Epithelial cell of esophagus (primary cell): ENCODE measurements around the gene CXCL17.

Source experiments
- DNase-seq: peaks from one replicate; pipeline ENCODE4 v3.0.0; 2010; ENCODE audit warnings: low read depth
- H3K4me3 ChIP-seq: 2 replicates; pipeline ENCODE4 v1.5.1; 2011; ENCODE audit warnings: mild to moderate bottlenecking, low read length, control low read depth
- TF ChIP-seq, protein P1 (sequence below): IDR thresholded peaks from 2 replicates; pipeline ENCODE4 v1.5.1; 2011; ENCODE audit warnings: low read depth, mild to moderate bottlenecking, low read length, control low read depth, inconsistent platforms; ENCODE audit not compliant: insufficient read depth; ENCODE audit errors: missing control alignments

Gene CXCL17

DNA sequence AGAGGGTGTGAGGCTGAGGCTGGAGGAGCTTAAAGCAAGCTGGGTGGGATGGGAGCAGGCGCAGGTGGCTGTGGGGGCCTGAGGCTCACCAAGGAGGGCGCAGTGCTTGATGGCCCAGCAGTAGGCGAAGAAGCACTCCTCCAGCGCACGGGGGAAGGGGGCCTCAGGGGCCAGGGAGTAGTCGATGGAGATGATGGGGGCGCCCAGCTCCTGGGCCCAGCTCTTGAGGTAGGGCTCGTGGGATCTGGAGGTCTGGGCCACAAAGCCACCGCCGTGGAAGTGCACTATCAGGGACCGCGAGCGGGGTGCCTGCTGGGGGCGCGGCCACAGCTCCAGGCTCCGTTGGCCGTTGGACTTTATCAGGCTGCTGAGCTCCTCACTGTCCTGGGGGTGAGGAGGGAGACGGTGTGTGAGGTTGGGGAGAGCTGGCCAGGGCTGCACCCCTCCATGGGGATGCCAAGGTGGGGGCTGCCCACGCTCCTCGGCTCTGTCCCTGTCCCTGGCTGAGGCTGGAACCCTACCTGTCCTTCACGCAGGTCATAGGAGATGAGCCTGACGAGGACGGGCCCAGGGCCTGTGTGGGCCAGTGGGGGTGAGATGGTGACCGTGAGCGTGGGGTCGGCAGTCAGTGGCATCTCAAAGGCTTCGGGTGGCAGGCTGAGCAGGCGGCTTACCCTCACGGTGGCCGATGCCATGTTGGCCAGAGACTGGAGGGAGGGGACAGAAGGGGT, 35.5 kb downstream of the CXCL17 start:
- no peak overlapping the region for H3K4me3 ChIP-seq
- no peak for DNase-seq
- TF ChIP-seq, protein P1, sequence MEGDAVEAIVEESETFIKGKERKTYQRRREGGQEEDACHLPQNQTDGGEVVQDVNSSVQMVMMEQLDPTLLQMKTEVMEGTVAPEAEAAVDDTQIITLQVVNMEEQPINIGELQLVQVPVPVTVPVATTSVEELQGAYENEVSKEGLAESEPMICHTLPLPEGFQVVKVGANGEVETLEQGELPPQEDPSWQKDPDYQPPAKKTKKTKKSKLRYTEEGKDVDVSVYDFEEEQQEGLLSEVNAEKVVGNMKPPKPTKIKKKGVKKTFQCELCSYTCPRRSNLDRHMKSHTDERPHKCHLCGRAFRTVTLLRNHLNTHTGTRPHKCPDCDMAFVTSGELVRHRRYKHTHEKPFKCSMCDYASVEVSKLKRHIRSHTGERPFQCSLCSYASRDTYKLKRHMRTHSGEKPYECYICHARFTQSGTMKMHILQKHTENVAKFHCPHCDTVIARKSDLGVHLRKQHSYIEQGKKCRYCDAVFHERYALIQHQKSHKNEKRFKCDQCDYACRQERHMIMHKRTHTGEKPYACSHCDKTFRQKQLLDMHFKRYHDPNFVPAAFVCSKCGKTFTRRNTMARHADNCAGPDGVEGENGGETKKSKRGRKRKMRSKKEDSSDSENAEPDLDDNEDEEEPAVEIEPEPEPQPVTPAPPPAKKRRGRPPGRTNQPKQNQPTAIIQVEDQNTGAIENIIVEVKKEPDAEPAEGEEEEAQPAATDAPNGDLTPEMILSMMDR, result no peak

DNA sequence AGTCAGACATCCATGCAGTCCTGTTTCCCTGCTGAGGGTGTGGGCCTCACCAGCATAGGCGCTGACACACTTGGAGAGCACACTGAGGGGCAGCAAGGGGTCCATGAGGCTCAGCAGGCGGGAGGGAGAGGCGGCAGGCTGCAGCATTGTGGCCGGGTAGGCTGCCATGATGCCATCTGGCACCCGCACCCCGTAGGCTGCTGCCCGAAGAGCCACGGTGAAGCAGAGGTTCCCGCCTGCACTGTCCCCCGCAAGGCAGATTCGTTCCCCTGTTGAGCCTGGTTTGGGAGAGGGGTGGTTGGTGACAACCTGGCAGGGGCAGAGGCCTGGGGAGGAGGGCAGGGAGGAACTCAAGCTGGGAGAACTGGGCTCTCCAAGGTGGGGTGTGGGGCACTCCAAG, 36.6 kb downstream of the CXCL17 start:
- no peak for DNase-seq
- TF ChIP-seq, protein P1, result no peak
- H3K4me3 ChIP-seq, result no peak overlapping the region

DNA sequence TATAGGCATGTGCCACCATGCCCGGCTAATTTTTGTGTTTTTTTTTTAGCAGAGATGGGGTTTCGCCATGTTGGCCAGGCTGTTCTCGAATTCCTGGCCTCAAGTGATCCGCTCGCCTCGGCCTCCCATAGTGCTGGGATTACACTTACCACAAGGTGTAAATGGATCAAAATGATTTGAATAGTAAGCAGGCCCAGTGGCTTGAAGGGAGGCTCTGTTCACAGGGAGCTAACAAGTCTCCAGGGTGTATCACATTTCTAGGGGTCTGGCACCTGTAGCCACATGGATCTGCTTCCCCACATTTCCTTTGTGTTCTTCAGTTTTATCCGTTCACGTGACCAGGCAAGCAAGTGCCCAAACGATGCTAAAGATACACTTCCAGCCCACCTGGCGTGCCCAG, 39.2 kb downstream of the CXCL17 start:
- DNase-seq, result no peak
- TF ChIP-seq, protein P1, result no peak
- no peak overlapping the region for H3K4me3 ChIP-seq

DNA sequence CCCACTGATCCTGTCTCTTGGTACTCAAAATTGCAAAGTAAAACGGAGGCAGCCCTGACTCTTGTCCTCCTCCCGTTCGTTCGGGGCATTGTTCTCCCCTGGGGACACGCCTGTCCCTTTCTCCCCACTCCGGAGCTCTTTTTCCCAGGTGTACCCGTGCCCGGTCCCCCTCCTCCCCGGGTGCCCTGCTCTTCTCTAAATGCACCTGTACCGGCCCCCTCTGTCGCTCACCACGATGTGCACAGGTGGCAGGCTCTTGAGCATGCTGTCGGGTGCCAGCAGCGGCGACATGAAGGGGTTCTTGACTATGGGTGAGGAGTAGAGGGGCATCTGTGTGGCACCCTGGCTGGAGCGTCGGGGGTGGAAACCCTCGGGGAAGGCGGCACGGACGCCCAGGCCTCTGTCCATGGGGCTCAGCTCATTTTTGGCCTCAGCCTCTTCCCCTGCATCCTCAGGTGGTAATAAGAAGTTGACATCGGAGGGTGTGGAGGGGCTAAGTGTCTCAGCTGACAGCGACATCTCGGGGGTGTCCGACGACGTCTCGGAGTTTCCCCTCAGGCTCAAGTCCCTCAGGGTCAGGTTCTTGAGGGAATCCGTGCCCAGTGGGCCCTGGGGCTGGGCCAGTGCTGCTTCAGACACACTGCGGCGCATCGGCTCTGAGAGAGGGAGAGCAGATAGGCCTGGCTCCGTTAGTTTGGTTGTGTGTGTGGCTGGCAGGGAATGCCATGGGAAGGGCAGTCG, 40.2 kb downstream of the CXCL17 start:
- TF ChIP-seq, protein P1, result no peak
- DNase-seq, result no peak
- no peak overlapping the region for H3K4me3 ChIP-seq

DNA sequence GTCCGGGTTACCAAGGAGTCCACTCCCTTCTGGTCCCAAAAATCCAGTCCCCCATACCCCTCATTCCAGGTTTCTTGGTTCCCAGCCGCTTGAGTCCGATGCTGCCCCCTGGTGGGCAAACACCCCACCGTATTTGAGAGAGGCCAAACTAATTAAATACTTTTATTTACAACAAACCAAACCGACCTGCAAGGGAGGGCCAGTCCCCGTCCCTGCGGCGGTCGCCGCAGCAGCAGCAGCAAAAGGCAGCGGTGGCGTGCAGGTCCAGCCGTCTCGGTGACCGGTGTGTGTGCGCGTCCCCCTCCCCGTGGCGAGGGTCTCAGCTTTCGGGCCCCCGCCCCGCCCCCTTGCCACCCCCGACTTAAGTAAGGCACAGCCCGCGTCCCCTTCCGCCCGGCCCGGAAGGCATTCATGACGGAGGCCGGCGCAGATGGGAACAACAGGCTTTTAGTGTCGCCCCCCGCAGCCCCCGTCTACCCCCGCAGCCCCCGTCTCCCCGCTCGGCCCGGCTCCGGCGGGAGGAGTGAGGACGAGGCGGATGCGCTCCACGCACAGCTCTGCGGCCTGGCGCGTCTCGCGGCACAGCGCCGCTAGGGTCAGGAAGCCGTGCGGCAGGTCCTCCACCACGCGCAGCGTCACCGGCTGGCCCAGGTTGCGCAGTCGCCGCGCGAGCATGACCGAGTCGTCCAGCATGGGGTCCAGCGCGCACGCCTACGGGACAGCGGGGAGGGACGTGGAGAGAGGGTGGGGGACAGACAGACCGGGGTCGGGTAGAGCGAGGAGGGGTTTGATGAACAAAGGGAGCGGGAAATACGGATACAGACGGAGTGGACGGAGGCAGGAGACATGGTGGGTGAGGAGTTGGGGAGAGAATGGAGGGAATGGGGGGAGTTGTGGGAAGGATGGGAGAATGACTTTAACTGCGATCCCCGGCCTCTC, 41.1 kb downstream of the CXCL17 start:
- TF ChIP-seq, protein P1, result peak; percentile 78

DNA sequence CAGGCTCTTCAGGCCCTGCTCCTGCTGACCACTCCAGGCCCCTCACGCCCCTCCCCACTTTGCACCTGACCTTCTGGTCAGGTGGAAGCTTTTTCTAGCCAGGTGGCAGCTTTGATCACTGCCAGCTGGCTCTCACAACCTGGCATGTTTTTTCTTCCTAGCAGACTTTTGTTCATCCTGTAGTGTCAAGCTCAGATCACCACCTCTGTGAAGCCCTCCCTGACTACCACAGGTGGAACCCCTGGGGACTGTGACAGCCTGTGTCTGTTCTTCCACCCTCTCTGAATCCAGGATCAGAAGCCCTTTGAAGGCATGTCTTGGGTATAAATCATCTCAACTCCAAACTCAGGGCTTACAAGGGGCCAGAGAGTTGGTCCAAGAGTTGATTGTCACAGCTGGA, 42.3 kb downstream of the CXCL17 start:
- TF ChIP-seq, protein P1, result no peak
- DNase-seq, result no peak
- H3K4me3 ChIP-seq, result no peak overlapping the region

More for the DNA sequence above, 41.1 kb downstream of the CXCL17 start:
- H3K4me3 ChIP-seq, result peak overlapping the region; percentile 46
- peak; percentile 77 for DNase-seq
